IPS-18a (cell line): ENCODE measurements around the gene ZKSCAN1.

Experiments used
- H3K27ac ChIP-seq: one replicate; pipeline ENCODE4 v1.5.1; 2013; ENCODE audit warnings: low read length
- H3K27me3 ChIP-seq: one replicate; pipeline ENCODE4 v1.6.1; 2013; ENCODE audit warnings: mild to moderate bottlenecking, low read length; ENCODE audit not compliant: control insufficient read depth, insufficient read depth
- H3K36me3 ChIP-seq: one replicate; pipeline ENCODE4 v1.6.1; 2013; ENCODE audit warnings: low read depth, low read length; ENCODE audit not compliant: control insufficient read depth
- H3K4me1 ChIP-seq: one replicate; pipeline ENCODE4 v1.6.1; 2013; ENCODE audit warnings: low read depth, low read length; ENCODE audit not compliant: control insufficient read depth
- H3K4me3 ChIP-seq: one replicate; pipeline ENCODE4 v1.5.1; 2013; ENCODE audit warnings: low read length
- H3K9ac ChIP-seq: one replicate; pipeline ENCODE4 v1.6.1; 2013; ENCODE audit warnings: mild to moderate bottlenecking, low read length, moderate library complexity
- H3K9me3 ChIP-seq: one replicate; pipeline ENCODE4 v1.6.1; 2013; ENCODE audit warnings: low read depth, low read length; ENCODE audit not compliant: control insufficient read depth

ZKSCAN1 gene

DNA sequence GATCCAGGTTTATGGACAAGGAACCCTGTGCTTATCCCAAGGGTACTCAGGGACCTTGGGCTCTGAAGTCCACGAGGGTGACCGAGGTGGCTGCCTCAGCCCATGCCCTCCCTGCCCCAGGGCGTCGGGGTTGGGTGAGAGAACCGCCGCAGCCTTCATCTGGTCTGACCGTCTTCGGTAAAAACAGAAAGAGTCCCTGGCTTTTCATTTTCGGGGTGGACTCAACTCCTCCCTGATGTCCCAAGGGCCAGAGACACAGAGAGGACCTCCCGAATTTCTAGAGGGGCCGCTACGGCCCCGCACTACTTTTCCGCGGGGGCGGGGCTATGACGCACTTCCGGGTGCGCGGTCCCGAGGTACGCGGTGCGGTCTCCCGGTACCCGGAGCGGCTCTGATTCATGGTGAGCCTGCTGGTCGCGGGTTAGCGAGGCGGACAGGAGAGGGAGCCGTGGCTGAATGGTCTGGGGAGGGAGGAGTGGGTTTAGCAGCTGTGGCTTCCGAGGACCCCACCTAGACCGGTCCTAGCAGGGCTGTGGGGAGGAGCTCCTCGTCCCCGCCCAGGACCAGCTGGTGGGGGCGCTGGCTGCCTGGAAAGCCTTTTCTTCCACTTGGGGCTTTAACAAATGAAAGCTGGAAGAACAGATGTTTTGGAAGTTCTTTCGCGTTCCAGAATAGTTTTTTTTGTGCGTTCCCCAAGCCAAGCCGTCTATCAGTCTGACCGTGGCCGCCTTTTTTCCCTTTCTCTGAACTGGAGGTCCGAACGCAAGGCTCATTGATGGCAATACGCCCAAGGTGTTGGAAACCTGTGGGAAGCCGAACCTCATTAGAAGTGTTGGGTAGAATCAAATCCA is 34.3 kb downstream of the ZKSCAN1 start, which contains the start of gene ZSCAN21:
TSS of gene ZSCAN21 (plus strand) at position 334 of the 851 bp plus-strand sequence. CDS start 7,233 bp downstream, outside the sequence.
- Histone ChIP-seq H3K9me3 (no peaks in the 10 kb centered on the region), H3K9ac (peak within 1 kb of the TSS; percentile 89), H3K36me3 (no peaks in the 10 kb centered on the region), H3K4me3 (peak within 1 kb of the TSS; percentile 99), H3K4me1 (peaks cover 5% of the 10 kb centered on the region), H3K27ac (peak within 1 kb of the TSS; percentile 90), H3K27me3 (no peaks in the 10 kb centered on the region)

DNA sequence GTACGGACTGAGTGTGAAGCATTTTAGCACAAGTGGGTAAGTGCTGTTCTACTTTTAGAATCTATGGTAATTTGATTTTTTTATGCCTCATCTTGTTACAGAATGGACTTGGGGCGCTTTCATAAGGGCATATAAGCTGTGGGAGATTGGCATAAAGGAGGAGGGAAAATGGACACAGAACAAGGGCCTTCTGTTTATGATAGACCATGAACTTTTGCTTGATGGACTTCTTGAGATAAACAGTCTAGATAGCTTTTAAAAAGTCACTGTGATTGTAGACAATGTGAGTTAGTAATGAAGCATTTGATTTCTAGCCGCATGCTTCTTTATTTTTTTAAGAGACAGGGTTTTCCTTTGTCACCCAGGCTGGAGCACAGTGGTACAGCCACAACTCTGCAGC is 36.2 kb downstream of the ZKSCAN1 start:
- Histone ChIP-seq H3K27ac (no peak overlapping the region), H3K36me3 (peaks cover under 1% of the 10 kb centered on the region), H3K9ac (no peak overlapping the region), H3K4me1 (peaks cover 5% of the 10 kb centered on the region), H3K27me3 (no peaks in the 10 kb centered on the region), H3K9me3 (no peaks in the 10 kb centered on the region), H3K4me3 (no peak overlapping the region)

DNA sequence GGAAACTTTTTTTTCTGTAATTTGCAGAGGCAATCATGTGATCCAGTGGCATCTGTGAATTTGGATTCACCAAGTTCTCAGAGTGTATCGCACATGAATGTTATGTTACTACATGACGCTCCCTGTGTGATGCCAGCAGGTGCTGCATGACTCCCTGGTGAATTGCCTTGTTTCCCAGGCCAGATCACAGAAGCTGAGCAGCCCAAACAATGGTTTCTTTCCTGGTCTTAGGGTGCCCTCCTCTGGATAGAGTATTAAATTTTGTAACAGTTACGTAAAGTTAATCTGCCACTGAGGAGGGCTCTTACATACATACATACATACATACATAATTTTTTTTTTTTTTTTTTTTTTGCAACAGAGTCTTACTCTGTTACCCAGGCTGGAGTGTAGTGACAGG is 37.8 kb downstream of the ZKSCAN1 start:
- H3K27ac ChIP-seq: no peak overlapping the region
- H3K27me3 ChIP-seq: no peaks in the 10 kb centered on the region
- no peaks in the 10 kb centered on the region for H3K9me3 ChIP-seq
- peaks cover 5% of the 10 kb centered on the region for H3K4me1 ChIP-seq
- no peak overlapping the region for H3K9ac ChIP-seq
- H3K4me3 ChIP-seq: no peak overlapping the region
- peaks cover 16% of the 10 kb centered on the region for H3K36me3 ChIP-seq

GRCh38 chr7:100057006-100057405 is 41.6 kb downstream of the ZKSCAN1 start:
- no peak overlapping the region for H3K9ac ChIP-seq

DNA sequence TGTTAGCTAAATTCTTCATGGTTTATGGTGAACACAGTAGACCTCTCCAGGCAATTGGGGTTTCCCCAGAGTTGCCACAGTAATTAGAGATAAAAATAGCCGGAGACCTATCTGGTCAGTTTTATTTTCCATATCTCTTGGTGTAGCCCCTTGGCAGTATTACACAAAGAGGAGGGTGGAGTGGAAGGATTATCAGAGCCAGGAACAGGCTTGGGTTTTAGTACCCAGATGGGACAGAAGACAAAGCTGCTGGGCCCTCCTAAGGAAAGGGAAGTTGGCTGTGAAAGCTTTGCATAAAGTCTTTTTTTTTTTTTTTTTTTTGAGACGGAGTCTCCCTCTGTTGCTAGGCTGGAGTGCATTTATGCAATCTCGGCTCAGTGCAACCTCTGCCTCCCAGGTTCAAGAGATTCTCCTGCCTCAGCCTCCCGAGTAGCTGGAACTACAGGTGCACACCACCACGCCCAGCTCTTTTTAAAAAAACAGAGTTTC is 43.9 kb downstream of the ZKSCAN1 start:
- Histone ChIP-seq H3K27ac (no peak overlapping the region), H3K4me3 (no peak overlapping the region), H3K27me3 (no peaks in the 10 kb centered on the region), H3K36me3 (peaks cover 39% of the 10 kb centered on the region), H3K9me3 (no peaks in the 10 kb centered on the region), H3K4me1 (no peaks in the 10 kb centered on the region), H3K9ac (no peak overlapping the region)

More at GRCh38 chr7:100057006-100057405, 41.6 kb downstream of the ZKSCAN1 start:
- H3K9me3 ChIP-seq: no peaks in the 10 kb centered on the region
- no peak overlapping the region for H3K4me3 ChIP-seq
- H3K27me3 ChIP-seq: no peaks in the 10 kb centered on the region
- no peak overlapping the region for H3K27ac ChIP-seq
- no peaks in the 10 kb centered on the region for H3K4me1 ChIP-seq
- H3K36me3 ChIP-seq: peaks cover 28% of the 10 kb centered on the region

DNA sequence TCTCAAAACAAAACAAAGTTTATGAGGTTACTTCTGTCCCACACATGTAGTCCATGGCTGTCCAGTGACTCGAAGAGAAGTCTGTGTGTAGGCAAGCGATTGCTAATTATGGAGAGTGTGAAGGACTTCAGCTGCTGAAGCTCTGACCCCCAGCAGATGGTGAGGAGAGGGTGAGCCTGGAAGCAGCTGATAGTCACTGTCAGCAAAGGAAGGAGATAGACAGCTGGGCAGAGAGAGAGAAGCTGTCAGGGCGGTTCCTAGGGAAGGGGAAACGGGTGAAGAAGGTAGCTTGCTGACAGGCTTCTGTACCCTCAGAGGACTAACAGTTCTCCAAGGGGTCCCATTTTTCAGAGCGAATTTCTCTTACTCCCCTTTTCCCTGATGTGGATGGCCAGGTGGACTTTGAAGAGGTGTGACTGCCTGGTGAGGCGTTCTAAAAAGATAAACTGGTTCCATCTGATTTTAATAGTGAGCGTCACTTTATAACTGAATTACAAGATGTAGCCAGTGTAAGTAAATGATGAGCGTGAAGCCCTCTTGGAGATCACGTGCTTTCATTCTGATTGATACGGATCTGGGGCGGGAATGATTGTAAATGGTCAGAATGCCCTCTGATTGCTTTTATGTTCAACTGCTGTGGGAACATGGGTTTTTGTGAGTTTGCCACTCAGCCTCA is 46.3 kb downstream of the ZKSCAN1 start:
- Histone ChIP-seq H3K27me3 (no peaks in the 10 kb centered on the region), H3K36me3 (peaks cover 49% of the 10 kb centered on the region), H3K9me3 (no peaks in the 10 kb centered on the region), H3K9ac (no peak overlapping the region), H3K4me1 (no peaks in the 10 kb centered on the region), H3K4me3 (no peak overlapping the region), H3K27ac (no peak overlapping the region)

DNA sequence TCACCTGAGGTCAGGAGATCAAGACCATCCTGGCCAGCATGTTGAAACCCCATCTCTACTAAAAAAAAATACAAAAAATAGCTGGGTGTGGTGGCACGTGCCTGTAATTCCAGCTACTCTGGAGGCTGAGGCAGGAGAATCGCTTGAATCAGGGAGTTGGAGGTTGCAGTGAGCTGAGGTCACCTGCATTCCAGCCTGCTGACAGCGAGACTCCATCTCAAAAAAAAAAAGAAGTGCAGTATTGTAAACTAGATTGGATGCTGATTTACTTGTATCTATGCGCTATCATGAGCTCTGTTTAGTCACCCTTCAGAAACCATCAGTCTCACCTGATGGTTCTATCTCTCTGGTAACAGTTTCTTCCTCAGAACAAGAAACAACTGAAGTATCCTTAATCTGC is 48.0 kb downstream of the ZKSCAN1 start:
- Histone ChIP-seq H3K9ac (no peak overlapping the region), H3K27me3 (no peaks in the 10 kb centered on the region), H3K36me3 (peaks cover 32% of the 10 kb centered on the region), H3K27ac (no peak overlapping the region), H3K4me3 (no peak overlapping the region), H3K4me1 (no peaks in the 10 kb centered on the region), H3K9me3 (no peaks in the 10 kb centered on the region)

GRCh38 chr7:100064162-100064561 is 48.8 kb downstream of the ZKSCAN1 start:
- Histone ChIP-seq H3K27me3 (no peaks in the 10 kb centered on the region), H3K4me3 (no peak overlapping the region), H3K36me3 (peaks cover 25% of the 10 kb centered on the region), H3K4me1 (no peaks in the 10 kb centered on the region), H3K27ac (no peak overlapping the region), H3K9me3 (no peaks in the 10 kb centered on the region), H3K9ac (no peak overlapping the region)

GRCh38 chr7:100065452-100066186 is 50.2 kb downstream of the ZKSCAN1 start:
- Histone ChIP-seq H3K36me3 (peaks cover 37% of the 10 kb centered on the region), H3K4me1 (no peaks in the 10 kb centered on the region), H3K9ac (no peak overlapping the region), H3K4me3 (no peak overlapping the region), H3K27ac (no peak overlapping the region), H3K27me3 (no peaks in the 10 kb centered on the region), H3K9me3 (peaks cover 6% of the 10 kb centered on the region)

- no peak overlapping the region for H3K4me3 ChIP-seq
- H3K9me3 ChIP-seq: peaks cover 19% of the 10 kb centered on the region
- H3K9ac ChIP-seq: no peak overlapping the region
- H3K36me3 ChIP-seq: peaks cover 50% of the 10 kb centered on the region
- H3K27ac ChIP-seq: no peak overlapping the region
- no peaks in the 10 kb centered on the region for H3K27me3 ChIP-seq
- no peaks in the 10 kb centered on the region for H3K4me1 ChIP-seq
Observed at GRCh38 chr7:100066953-100067352, 51.6 kb downstream of the ZKSCAN1 start.

GRCh38 chr7:100069991-100070390 is 54.6 kb downstream of the ZKSCAN1 start:
- Histone ChIP-seq H3K36me3 (peaks cover 63% of the 10 kb centered on the region), H3K9ac (no peak overlapping the region), H3K4me3 (no peak overlapping the region), H3K27me3 (no peaks in the 10 kb centered on the region), H3K27ac (no peak overlapping the region), H3K9me3 (peaks cover 38% of the 10 kb centered on the region), H3K4me1 (no peaks in the 10 kb centered on the region)
